ENCODE data around the gene FBN2.

- TF ChIP-seq CTCF (IDR thresholded peaks at IDR 0.05) (no peak), POLR2A (IDR thresholded peaks at IDR 0.05) (no peak)
Measured at GRCh38 chr5:128341056-128341455, 197.0 kb downstream of the FBN2 start.

Data from heart left ventricle (tissue), 13 donors.